Activated CD4-positive, alpha-beta memory T cell treated with anti-CD3 and anti-CD28 coated beads for 36 hours (primary cell): ENCODE results near the gene SMARCD2. TPM values are rescaled to one million over a fixed set of nuclear protein-coding genes. Genes with fewer than 3 reads are reported as not detected.
A peak's percentile ranks its signal among the peaks of the same experiment; 100 is the strongest.

Source experiments
- CTCF ChIA-PET: fragments of 350-600 bp; sonication (Branson Sonifier 250); formaldehyde crosslinking; loops from one replicate; lab custom pipeline; 2021; ENCODE audit warnings: antibody characterized with exemption, inconsistent platforms; lab: Charles Lee
- POLR2A ChIA-PET: fragments of 350-600 bp; sonication (Branson Sonifier 250); formaldehyde crosslinking; loops from one replicate; lab custom pipeline; 2021; ENCODE audit warnings: antibody characterized with exemption; lab: Charles Lee
- DNase-seq: peaks from one replicate; pipeline ENCODE4 v3.0.0-alpha.2; 2020
- H3K27ac Mint-ChIP-seq: one replicate; pipeline ENCODE4 v1.8.0; 2021; ENCODE audit warnings: mixed read lengths
- H3K27me3 Mint-ChIP-seq: one replicate; pipeline ENCODE4 v1.8.0; 2021; ENCODE audit warnings: mixed read lengths
- H3K36me3 Mint-ChIP-seq: one replicate; pipeline ENCODE4 v1.8.0; 2021; ENCODE audit warnings: mixed read lengths
- H3K4me1 Mint-ChIP-seq: one replicate; pipeline ENCODE4 v1.8.0; 2021; ENCODE audit warnings: low read depth, mixed read lengths
- H3K4me3 Mint-ChIP-seq: one replicate; pipeline ENCODE4 v1.8.0; 2021; ENCODE audit warnings: mild to moderate bottlenecking, mixed read lengths
- H3K9me3 Mint-ChIP-seq: one replicate; pipeline ENCODE4 v1.8.0; 2021; ENCODE audit warnings: mixed read lengths
- intact Hi-C: fragments of 100-400 bp; cut with micrococcal nuclease; formaldehyde crosslinking; loops from one replicate; pipeline ENCODE4 v1.15.1; 2023
- total RNA-seq, 2 experiments: library from RNA; stranded (reverse); gene quantifications; one replicate each; pipeline ENCODE4 v1.2.3, GENCODE V29; 2021

SMARCD2 gene
- total RNA-seq, 2 experiments from 2014 or later: 109 to 111 TPM

DNA sequence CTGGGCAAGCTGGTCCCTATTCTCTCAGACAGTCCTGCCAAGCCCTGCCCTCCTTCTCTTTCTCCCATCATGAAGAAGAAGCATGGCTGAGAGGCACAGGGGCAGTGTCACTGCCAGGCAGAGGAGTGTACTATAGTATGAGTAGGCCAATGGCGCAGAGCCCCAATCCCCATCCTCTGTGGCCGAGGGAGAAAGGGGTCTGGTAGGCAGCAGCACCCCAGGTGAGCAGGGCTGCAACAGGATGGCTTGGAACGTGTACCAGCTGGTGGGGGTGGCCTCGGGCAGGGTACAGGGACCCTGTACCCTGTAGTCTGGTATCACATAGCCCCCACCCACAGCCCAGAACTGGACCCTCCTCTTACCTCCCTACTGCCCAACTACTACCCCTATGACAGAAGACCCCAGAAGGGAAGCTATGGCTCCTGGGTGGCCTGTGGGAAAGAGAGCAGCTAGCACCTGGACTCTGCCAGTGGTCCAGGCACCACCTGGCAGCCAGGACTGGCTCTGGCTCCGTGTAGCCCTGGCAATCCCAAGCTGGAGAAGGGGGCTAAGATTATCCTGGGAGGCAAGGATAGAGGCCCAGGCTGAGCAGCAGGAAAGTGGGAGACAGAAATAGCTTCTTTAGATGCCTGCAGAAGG lies 4.4 kb downstream of the SMARCD2 start:
- Mint-ChIP-seq H3K4me3 (no peak overlapping the region), H3K27ac (peak overlapping the region; percentile 18), H3K27me3 (no peaks in the 10 kb centered on the region), H3K9me3 (no peaks in the 10 kb centered on the region), H3K36me3 (peaks cover 24% of the 10 kb centered on the region), H3K4me1 (peaks cover 33% of the 10 kb centered on the region)
- CTCF ChIA-PET: interaction anchor here (2.3 to 2.4 kb wide), 2 partner anchors 10 to 11 kb away, joined by 7 read pairs; partner anchors contain the start of gene FTSJ3
- intact Hi-C loops: loop anchor here (5.0 kb wide), 1 partner anchor 411 kb away; no protein-coding TSS in a partner anchor
- POLR2A ChIA-PET: interaction anchor here (1.5 kb wide), 1 partner anchor 9 kb away, joined by 4 read pairs; no protein-coding TSS in a partner anchor
- no peak for DNase-seq

DNA sequence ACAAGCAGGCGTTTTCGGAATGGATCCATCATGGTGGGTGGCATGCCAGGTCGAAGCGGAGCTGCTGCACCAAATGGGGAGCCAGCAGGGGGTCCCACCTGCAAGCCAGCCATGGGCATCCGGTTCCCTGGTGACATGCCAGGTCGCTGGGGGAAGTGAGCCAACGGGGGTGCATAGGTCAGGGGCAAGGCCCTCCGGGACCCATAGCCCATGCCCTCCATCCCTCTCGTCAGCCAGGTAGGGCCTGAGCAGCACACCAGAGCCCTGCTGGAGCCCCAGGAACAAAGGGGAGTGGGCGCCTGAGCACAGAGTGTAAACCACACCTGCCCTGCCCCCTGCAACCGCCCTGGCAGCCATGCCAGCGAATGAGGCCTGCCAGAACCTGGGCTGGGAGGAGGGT lies 5.0 kb downstream of the SMARCD2 start:
- Mint-ChIP-seq H3K4me1 (peaks cover 33% of the 10 kb centered on the region), H3K4me3 (no peak overlapping the region), H3K9me3 (no peaks in the 10 kb centered on the region), H3K27ac (no peak overlapping the region), H3K36me3 (peaks cover 25% of the 10 kb centered on the region), H3K27me3 (no peaks in the 10 kb centered on the region)
- ChIA-PET CTCF (interaction anchor here (1.4 to 2.4 kb wide), 2 partner anchors 9 to 11 kb away, joined by 5 to 7 read pairs; partner anchors contain the start of gene FTSJ3), POLR2A (no interaction called here)
- intact Hi-C loops: loop anchor here (5.0 kb wide), 1 partner anchor 410 kb away; no protein-coding TSS in a partner anchor
- DNase-seq: no peak

DNA sequence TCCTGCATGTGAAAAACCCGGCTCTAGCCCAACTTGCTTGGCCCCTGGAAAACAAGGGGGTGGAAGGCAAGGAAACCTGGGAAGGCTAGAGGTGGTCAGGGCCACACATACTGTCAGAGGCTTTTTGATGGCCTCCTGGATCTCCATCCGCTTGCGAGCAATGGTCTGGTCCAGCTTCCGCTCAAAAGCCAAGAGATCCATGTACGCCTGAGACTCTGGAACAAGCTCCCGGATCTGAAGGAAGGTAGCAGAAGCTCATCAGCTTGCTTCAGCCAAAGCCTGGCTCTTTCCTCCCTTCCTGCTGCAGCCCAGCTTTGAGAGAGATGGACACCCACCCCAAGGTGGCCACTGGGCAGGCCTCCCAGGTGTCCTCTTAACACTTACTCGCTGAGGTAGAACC lies 5.7 kb downstream of the SMARCD2 start:
- Mint-ChIP-seq H3K9me3 (no peaks in the 10 kb centered on the region), H3K4me1 (peaks cover 34% of the 10 kb centered on the region), H3K27me3 (no peaks in the 10 kb centered on the region), H3K27ac (no peak overlapping the region), H3K36me3 (peaks cover 28% of the 10 kb centered on the region), H3K4me3 (no peak overlapping the region)
- no peak for DNase-seq
- intact Hi-C loops: loop anchor here (5.0 kb wide), 1 partner anchor 410 kb away; no protein-coding TSS in a partner anchor
- POLR2A ChIA-PET: no interaction called here
- CTCF ChIA-PET: interaction anchor here (0.6 to 2.4 kb wide), 3 partner anchors 9 to 182 kb away, joined by 3 to 7 read pairs (median 5); partner anchors contain the start of gene FTSJ3

DNA sequence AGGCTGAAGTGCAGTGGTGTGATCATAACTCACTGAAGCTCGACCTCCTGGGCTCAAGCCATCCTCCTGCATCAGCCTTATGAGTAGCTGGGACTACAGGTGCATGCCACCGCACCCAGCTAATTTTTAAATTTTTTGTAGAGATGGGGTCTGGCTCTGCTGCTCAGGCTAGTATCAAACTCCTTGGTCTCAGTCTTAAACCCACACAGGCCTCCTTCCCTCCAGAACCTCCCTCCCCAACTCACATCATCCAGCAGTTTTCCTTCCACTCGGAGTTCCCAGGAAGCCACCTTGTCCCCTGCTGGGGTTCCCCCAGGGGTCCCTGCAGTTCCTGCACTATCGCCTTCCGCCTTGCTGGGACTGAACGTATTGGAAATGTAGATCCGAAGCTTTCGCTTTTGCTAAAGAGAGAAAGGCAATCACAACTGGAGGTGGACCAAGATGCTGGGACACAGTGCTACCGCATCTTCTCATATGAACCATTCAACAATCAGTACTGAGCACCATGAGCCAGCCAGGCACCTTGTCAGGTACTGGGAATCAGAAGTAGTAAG lies 7.2 kb downstream of the SMARCD2 start:
- Mint-ChIP-seq H3K9me3 (no peaks in the 10 kb centered on the region), H3K36me3 (peaks cover 43% of the 10 kb centered on the region), H3K4me1 (peaks cover 42% of the 10 kb centered on the region), H3K27ac (peak overlapping the region; percentile 72), H3K4me3 (no peak overlapping the region), H3K27me3 (no peaks in the 10 kb centered on the region)
- ChIA-PET POLR2A (interaction anchor here (1.0 to 1.1 kb wide), 4 partner anchors 8 to 41 kb away, joined by 3 read pairs; partner anchors contain the start of gene SMARCD2), CTCF (interaction anchor here (0.6 to 1.5 kb wide), 14 partner anchors 8 to 410 kb away, joined by 3 to 10 read pairs (median 3); partner anchors contain the start of gene DDX42)
- intact Hi-C loops: loop anchor here (1.0 to 5.0 kb wide), 2 partner anchors 8 to 408 kb away; partner anchors contain the start of genes FTSJ3 and PSMC5
- DNase-seq: no peak

DNA sequence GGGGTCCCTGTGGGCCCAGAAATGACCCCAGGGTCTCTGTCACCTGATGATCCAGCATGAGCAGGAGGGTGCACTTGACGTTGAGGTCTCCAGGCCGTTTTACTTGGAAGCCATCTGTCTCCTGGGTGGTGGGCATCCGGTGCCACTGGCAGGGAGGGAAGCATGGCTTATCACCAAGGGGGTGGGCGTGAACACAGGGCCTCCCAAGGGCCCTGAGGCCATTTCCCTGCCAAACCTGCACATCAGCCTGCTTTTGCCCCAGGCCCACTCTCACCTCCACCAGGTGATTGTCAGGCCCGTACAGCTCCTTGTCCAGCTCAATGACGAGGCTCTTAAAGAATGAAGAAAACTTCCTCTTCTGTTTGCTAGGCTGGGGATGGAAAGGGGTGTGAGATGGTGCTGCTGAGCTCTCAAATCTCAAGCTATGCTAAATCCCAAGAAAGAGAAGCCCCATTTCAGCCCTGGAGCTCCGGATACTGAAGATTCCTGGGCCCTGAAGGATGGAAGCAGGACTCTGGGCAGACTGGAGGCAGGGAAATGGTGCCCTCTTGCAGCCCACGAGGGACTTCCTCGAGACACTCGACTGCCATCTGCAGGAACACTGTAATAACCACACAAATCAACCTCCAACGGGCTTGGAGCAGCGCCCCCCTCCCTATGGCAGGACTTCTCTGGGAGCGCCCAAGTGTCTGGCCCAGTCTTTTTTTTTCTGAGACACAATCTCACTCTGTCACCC lies 7.9 kb downstream of the SMARCD2 start:
- H3K4me1 Mint-ChIP-seq: peaks cover 47% of the 10 kb centered on the region
- ChIA-PET CTCF (interaction anchor here (0.6 to 1.5 kb wide), 19 partner anchors 9 to 409 kb away, joined by 3 to 10 read pairs (median 3); partner anchors contain the start of gene DDX42), POLR2A (interaction anchor here (1.0 to 1.2 kb wide), 5 partner anchors 9 to 137 kb away, joined by 3 read pairs; partner anchors contain the start of gene SMARCD2)
- peak overlapping the region; percentile 72 for H3K27ac Mint-ChIP-seq
- intact Hi-C loops: loop anchor here (1.0 to 5.0 kb wide), 2 partner anchors 7 to 407 kb away; partner anchors contain the start of genes FTSJ3 and PSMC5
- peaks cover 49% of the 10 kb centered on the region for H3K36me3 Mint-ChIP-seq
- no peaks in the 10 kb centered on the region for H3K9me3 Mint-ChIP-seq
- H3K27me3 Mint-ChIP-seq: no peaks in the 10 kb centered on the region
- H3K4me3 Mint-ChIP-seq: no peak overlapping the region
- DNase-seq: peak; percentile 82

DNA sequence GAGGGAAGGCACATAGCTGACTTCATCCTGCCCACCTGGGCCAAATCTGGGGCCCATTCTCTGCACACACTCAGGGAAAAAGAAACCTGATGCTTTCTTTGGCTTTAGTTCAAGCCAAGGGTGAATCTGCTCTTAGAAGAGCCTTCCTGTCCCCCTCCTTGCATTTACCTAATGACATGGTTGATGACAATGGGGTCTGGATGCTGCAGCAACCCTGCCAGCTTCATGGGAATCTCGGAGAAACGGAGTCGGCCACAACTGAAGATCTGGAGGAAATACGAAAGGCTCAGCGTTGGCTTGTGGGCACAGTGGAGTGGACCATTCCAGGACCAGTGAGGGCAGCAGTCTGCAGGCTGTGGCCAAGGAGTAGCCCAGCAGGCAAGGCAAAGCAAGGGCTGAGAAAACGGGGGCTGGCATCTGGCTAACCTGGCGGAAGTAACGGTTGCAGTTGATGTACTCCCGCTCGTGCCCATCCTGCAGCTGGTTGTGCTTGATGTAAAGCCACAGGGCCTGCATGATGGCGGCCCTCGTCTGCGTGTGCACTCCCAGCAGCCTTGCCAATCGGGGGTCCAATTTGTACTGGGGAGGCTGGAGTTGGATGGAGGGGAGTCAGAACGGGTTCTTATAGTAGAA lies 8.6 kb downstream of the SMARCD2 start:
- Mint-ChIP-seq H3K27ac (no peak overlapping the region), H3K36me3 (peaks cover 56% of the 10 kb centered on the region), H3K9me3 (no peaks in the 10 kb centered on the region), H3K4me1 (peaks cover 47% of the 10 kb centered on the region), H3K4me3 (no peak overlapping the region), H3K27me3 (no peaks in the 10 kb centered on the region)
- intact Hi-C loops: no loop called here
- ChIA-PET POLR2A (interaction anchor here (1.0 to 1.3 kb wide), 4 partner anchors 8 to 141 kb away, joined by 3 to 4 read pairs (median 4); partner anchors contain the start of gene SMARCD2), CTCF (interaction anchor here (0.6 to 1.6 kb wide), 10 partner anchors 10 to 221 kb away, joined by 3 to 10 read pairs (median 4); no protein-coding TSS in a partner anchor)
- no peak for DNase-seq

DNA sequence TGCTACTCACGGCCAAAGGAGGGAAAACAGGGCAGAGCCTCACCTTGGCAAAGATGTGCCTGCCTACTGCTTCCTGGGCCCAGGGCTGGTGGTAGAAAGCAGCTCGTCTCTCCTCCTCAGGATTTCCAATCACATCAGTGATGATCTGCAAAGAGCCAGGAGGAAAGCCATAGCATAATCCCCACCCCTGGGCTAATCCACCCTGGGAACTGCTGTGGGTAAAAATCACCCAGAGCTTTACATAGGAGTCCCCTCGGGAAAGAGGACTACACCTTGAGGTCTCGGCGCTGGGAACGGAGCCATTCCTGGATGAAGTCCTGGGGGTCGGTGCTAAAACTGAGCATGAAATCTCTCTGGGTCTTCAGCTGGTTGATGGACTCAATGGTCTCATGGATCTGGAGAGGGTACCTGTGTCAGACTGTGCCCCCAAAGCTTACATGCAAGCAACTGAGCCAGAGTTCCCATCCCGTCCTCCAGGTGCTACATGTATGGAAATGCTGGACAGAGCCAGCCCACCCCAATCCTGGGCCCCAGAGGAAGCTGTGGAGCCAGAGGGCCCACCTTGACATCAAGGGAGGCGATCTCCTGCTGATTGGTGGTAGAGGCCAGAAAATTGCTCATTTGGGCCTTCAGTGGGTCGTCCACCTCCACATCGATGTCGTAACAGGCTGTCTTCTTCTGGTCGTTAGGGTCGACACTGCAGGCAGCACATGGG lies 9.3 kb downstream of the SMARCD2 start:
- no peaks in the 10 kb centered on the region for H3K9me3 Mint-ChIP-seq
- H3K4me3 Mint-ChIP-seq: no peak overlapping the region
- H3K27ac Mint-ChIP-seq: no peak overlapping the region
- peaks cover 49% of the 10 kb centered on the region for H3K4me1 Mint-ChIP-seq
- H3K27me3 Mint-ChIP-seq: no peaks in the 10 kb centered on the region
- ChIA-PET CTCF (interaction anchor here (0.6 to 1.6 kb wide), 3 partner anchors 11 to 760 kb away, joined by 3 to 5 read pairs (median 4); no protein-coding TSS in a partner anchor), POLR2A (interaction anchor here (1.2 to 1.3 kb wide), 3 partner anchors 9 to 140 kb away, joined by 3 to 4 read pairs (median 4); no protein-coding TSS in a partner anchor)
- no peak for DNase-seq
- H3K36me3 Mint-ChIP-seq: peaks cover 57% of the 10 kb centered on the region
- intact Hi-C loops: no loop called here

DNA sequence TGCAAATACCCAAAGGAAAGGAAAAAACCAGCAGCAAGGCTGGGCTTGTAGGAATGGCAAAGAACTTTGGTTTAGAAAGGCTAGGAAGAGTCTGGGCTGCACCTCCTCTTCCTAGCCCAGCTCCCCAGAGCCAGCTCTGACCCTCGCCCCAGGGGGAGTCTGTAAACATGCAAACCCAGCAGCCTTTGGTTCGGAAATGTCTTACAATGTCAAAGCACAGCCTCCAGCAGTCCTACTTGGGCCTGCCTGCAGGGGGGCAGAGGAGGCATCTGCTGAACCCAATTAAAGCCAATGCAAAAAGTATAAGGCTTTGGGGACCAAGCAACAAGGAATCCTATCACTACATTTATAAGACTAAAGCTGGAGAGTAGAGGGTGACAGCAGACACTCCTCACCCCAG lies 10.0 kb downstream of the SMARCD2 start:
- POLR2A ChIA-PET: no interaction called here
- CTCF ChIA-PET: interaction anchor here (1.6 kb wide), 1 partner anchor 17 kb away, joined by 5 read pairs; no protein-coding TSS in a partner anchor
- Mint-ChIP-seq H3K36me3 (peaks cover 60% of the 10 kb centered on the region), H3K4me3 (no peak overlapping the region), H3K27ac (peak overlapping the region; percentile 83), H3K9me3 (no peaks in the 10 kb centered on the region), H3K27me3 (no peaks in the 10 kb centered on the region), H3K4me1 (peaks cover 51% of the 10 kb centered on the region)
- DNase-seq: no peak
- intact Hi-C loops: no loop called here

DNA sequence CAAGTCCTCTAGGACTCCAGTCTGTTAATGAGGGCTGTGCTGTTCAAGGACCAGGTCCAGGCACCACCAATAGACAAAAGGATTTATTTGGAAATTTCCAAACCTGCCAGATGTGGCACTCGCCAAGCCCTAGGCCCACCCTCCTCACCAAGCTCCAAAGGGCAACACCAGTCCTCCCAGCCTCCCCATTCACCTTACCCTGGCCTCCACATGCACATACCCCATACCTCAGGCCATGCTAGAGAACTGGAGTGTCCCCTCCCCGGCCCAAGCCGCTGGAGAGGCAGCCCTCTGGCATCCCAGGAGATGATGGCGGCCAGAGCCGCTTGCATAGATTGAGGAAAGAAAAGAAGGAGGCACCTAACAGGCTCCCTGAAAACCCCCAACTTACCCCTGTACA lies 10.5 kb downstream of the SMARCD2 start:
- ChIA-PET CTCF (interaction anchor here (1.0 kb wide), 1 partner anchor 8 kb away, joined by 4 read pairs; no protein-coding TSS in a partner anchor), POLR2A (interaction anchor here (4.5 kb wide), 1 partner anchor 9 kb away, joined by 29 read pairs; the partner anchor contains the start of gene SMARCD2)
- Mint-ChIP-seq H3K36me3 (peaks cover 59% of the 10 kb centered on the region), H3K4me1 (peaks cover 51% of the 10 kb centered on the region), H3K27ac (peak overlapping the region; percentile 83), H3K27me3 (no peaks in the 10 kb centered on the region), H3K4me3 (no peak overlapping the region), H3K9me3 (no peaks in the 10 kb centered on the region)
- no peak for DNase-seq
- intact Hi-C loops: no loop called here

DNA sequence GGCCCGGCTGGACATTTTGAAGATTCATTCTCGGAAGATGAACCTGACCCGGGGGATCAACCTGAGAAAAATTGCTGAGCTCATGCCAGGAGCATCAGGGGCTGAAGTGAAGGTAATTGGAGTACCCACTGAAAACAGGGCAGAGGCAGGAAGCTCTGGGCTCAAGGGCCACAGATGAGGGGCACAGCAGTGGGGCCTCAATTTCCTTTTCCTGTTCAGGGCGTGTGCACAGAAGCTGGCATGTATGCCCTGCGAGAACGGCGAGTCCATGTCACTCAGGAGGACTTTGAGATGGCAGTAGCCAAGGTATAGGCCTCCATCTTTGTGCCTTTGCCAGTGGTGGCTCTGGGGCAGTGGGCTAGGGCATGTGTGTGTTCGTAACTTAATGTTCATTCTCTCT lies 11.0 kb downstream of the SMARCD2 start:
- Mint-ChIP-seq H3K36me3 (peaks cover 61% of the 10 kb centered on the region), H3K4me1 (peaks cover 51% of the 10 kb centered on the region), H3K9me3 (no peaks in the 10 kb centered on the region), H3K27me3 (no peaks in the 10 kb centered on the region), H3K4me3 (no peak overlapping the region), H3K27ac (peak overlapping the region; percentile 83)
- intact Hi-C loops: no loop called here
- CTCF ChIA-PET: interaction anchor here (1.0 to 1.8 kb wide), 2 partner anchors 8 to 55 kb away, joined by 4 to 11 read pairs; no protein-coding TSS in a partner anchor
- DNase-seq: no peak
- POLR2A ChIA-PET: interaction anchor here (4.5 kb wide), 1 partner anchor 10 kb away, joined by 29 read pairs; the partner anchor contains the start of gene SMARCD2
